GM12873 (cell line): ENCODE results near the gene RGS9.

Experiments
- CTCF ChIP-seq: IDR thresholded peaks from 2 replicates; pipeline ENCODE4 v1.5.1; 2012; ENCODE audit warnings: low read depth, mild to moderate bottlenecking, moderate library complexity, low read length, control low read depth; ENCODE audit not compliant: insufficient read depth; ENCODE audit errors: missing control alignments

Gene RGS9

GRCh38 chr17:65166787-65167186 is 29.6 kb downstream of the RGS9 start:
- TF ChIP-seq CTCF: no peak

GRCh38 chr17:65167566-65167965 is 30.4 kb downstream of the RGS9 start:
- no peak for TF ChIP-seq CTCF

GRCh38 chr17:65169691-65170090 is 32.5 kb downstream of the RGS9 start:
- TF ChIP-seq CTCF: no peak

- TF ChIP-seq CTCF: no peak
Measured at GRCh38 chr17:65170839-65171238, 33.7 kb downstream of the RGS9 start.

GRCh38 chr17:65171752-65172151 is 34.6 kb downstream of the RGS9 start:
- TF ChIP-seq CTCF: no peak

GRCh38 chr17:65172496-65173136 is 35.4 kb downstream of the RGS9 start:
- no peak for TF ChIP-seq CTCF

- TF ChIP-seq CTCF: no peak
Measured at GRCh38 chr17:65173284-65173793, 36.2 kb downstream of the RGS9 start.
